Testis (tissue), 3 donors: ENCODE results near the gene TM4SF18. TPM values are rescaled to one million over a fixed set of nuclear protein-coding genes. Genes with fewer than 3 reads are reported as not detected.

Source experiments
- DNase-seq: peaks from one replicate; pipeline ENCODE4 v3.0.0-alpha.2; 2019
- H3K27ac ChIP-seq, 2 donors: fragments of 200-600 bp; sonication (generic); one replicate each; pipeline ENCODE4 v1.5.1; 2019
- H3K27me3 ChIP-seq: fragments of 200-600 bp; sonication (generic); one replicate; pipeline ENCODE4 v1.5.1; 2019
- H3K36me3 ChIP-seq: fragments of 200-600 bp; sonication (generic); one replicate; pipeline ENCODE4 v1.5.1; 2017; ENCODE audit warnings: low read depth; ENCODE audit errors: missing control alignments
- H3K4me1 ChIP-seq: fragments of 200-600 bp; sonication (generic); one replicate; pipeline ENCODE4 v1.5.1; 2019
- H3K4me3 ChIP-seq, 2 donors: fragments of 200-600 bp; sonication (generic); one replicate each; pipeline ENCODE4 v1.5.1; 2017 to 2019
- H3K9me3 ChIP-seq: fragments of 200-600 bp; sonication (generic); one replicate; pipeline ENCODE4 v1.5.1; 2017
- CTCF ChIP-seq, 3 experiments: fragments of 450-650 bp in 2 of 3; fragments of 200-600 bp in 1 of 3; sonication (generic) in 1 of 3; IDR thresholded peaks; one replicate each; pipeline ENCODE4 v1.5.1; 2016 to 2019; ENCODE audit warnings: antibody characterized with exemption in 3 of 3, mild to moderate bottlenecking in 2 of 3, moderate library complexity in 1 of 3
- POLR2A ChIP-seq: fragments of 450-650 bp; IDR thresholded peaks from one replicate; pipeline ENCODE4 v1.6.1; 2017; ENCODE audit warnings: antibody characterized with exemption, mild to moderate bottlenecking, moderate library complexity
- WGBS, 2 donors: methylation state at CpG; one replicate each; pipeline ENCODE4 v1.1.5; 2018; 5-methylcytosine and 5-hydroxymethylcytosine counted together
- intact Hi-C: fragments of 100-400 bp; cut with DNase I; formaldehyde crosslinking; loops from one replicate; pipeline ENCODE4 v1.15.1; 2023; ENCODE audit warnings: low total_unique reads
- polyA plus RNA-seq: library from polyadenylated mRNA; stranded (reverse); fragments of 350-450 nt; fragmentation: Illumina TruSeq; extraction: RNeasy Lipid Tissue Mini Kit (QIAGEN cat#74804); gene quantifications from one replicate; pipeline ENCODE4 v1.2.3, GENCODE V29; 2014; ENCODE audit warnings: low read depth, low replicate concordance; ENCODE audit not compliant: insufficient read depth
- total RNA-seq, 2 donors: library from RNA; depleted of rRNA; stranded (reverse); fragments of >200 nt; gene quantifications; one replicate each; pipeline ENCODE4 v1.2.3, GENCODE V29; 2016

The TM4SF18 gene
- total and polyA plus RNA-seq, 3 donors from 2014 or later, result 1.2 to 4.2 (median 3.1) TPM

- TF ChIP-seq CTCF (IDR thresholded peaks at IDR 0.05), result no peak
- TF ChIP-seq POLR2A, result no peak
- Histone ChIP-seq H3K9me3 (no peaks in the 10 kb centered on the region), H3K4me1 (no peaks in the 10 kb centered on the region), H3K4me3 (no peak overlapping the region), H3K36me3 (no peaks in the 10 kb centered on the region), H3K27me3 (no peaks in the 10 kb centered on the region), H3K27ac (no peak overlapping the region)
- intact Hi-C loops, result no loop called here
- 79 to 95% methylated on average over 2 of the region's 2 CpGs for WGBS, 2 donors
- DNase-seq, result no peak
These were observed 6.3 kb downstream of the TM4SF18 start for GRCh38 chr3:149327156-149327555.

- TF ChIP-seq CTCF (IDR thresholded peaks at IDR 0.05) (no peak), POLR2A (no peak)
- DNase-seq, result no peak
- Histone ChIP-seq H3K9me3 (no peaks in the 10 kb centered on the region), H3K36me3 (no peaks in the 10 kb centered on the region), H3K4me1 (no peaks in the 10 kb centered on the region), H3K27ac (no peak overlapping the region), H3K4me3 (no peak overlapping the region), H3K27me3 (no peaks in the 10 kb centered on the region)
- intact Hi-C loops, result no loop called here
These were observed 7.9 kb downstream of the TM4SF18 start for GRCh38 chr3:149325581-149325980.

- no peak for DNase-seq
- intact Hi-C loops, result no loop called here
- no peak for TF ChIP-seq POLR2A
- TF ChIP-seq CTCF (IDR thresholded peaks at IDR 0.05), result no peak
These were observed 9.1 kb downstream of the TM4SF18 start for GRCh38 chr3:149324332-149324731.

GRCh38 chr3:149321640-149322039 lies 11.8 kb downstream of the TM4SF18 start:
- Histone ChIP-seq H3K36me3 (no peaks in the 10 kb centered on the region), H3K4me1 (no peaks in the 10 kb centered on the region), H3K27me3 (no peaks in the 10 kb centered on the region), H3K9me3 (no peaks in the 10 kb centered on the region), H3K27ac (no peak overlapping the region), H3K4me3 (no peak overlapping the region)
- intact Hi-C loops, result no loop called here
- WGBS, 2 donors, result 69 to 86% methylated on average over 2 of the region's 2 CpGs
- TF ChIP-seq POLR2A, result no peak
- TF ChIP-seq CTCF (IDR thresholded peaks at IDR 0.05), result no peak
- no peak for DNase-seq

More at GRCh38 chr3:149324332-149324731, 9.1 kb downstream of the TM4SF18 start:
- H3K27ac ChIP-seq, result no peak overlapping the region
- H3K9me3 ChIP-seq, result no peaks in the 10 kb centered on the region
- H3K4me1 ChIP-seq, result no peaks in the 10 kb centered on the region
- no peak overlapping the region for H3K4me3 ChIP-seq
- no peaks in the 10 kb centered on the region for H3K36me3 ChIP-seq
- no peaks in the 10 kb centered on the region for H3K27me3 ChIP-seq

GRCh38 chr3:149321136-149321535 lies 12.3 kb downstream of the TM4SF18 start:
- DNase-seq, result no peak
- no peaks in the 10 kb centered on the region for H3K36me3 ChIP-seq
- no peaks in the 10 kb centered on the region for H3K9me3 ChIP-seq
- H3K27me3 ChIP-seq, result no peaks in the 10 kb centered on the region
- intact Hi-C loops, result no loop called here
- H3K27ac ChIP-seq, result no peak overlapping the region
- H3K4me3 ChIP-seq, result no peak overlapping the region
- no peaks in the 10 kb centered on the region for H3K4me1 ChIP-seq
- TF ChIP-seq POLR2A (no peak), CTCF (IDR thresholded peaks at IDR 0.05) (no peak)
